ENCODE measurements around the gene STIMATE. TPM values are rescaled to one million over a fixed set of nuclear protein-coding genes. Genes with fewer than 3 reads are reported as not detected.

Gene STIMATE
- total RNA-seq, 1 donor from 2014 or later: 28.8 TPM

DNA sequence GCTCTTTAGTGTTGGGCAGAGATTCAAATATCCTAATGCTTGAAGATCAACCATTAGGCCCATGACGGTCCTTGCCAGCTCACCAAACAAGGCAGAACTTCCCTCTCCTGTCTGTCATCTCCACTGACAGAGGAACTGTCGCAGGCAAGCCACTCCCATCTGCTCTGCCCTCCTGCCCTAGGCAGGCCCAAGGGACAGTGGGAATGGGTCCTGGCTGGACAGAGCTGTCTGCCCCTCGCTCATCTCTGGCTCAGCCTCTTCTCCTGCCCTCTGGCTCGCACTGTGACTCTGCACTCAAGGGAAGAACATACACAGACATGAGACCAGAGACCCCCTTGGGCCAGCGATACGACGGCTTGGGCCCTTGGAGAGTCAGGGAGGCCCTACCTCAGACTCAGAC is 54.9 kb downstream of the STIMATE start:
- Mint-ChIP-seq H3K9me3 (no peaks in the 10 kb centered on the region), H3K36me3 (peaks cover 10% of the 10 kb centered on the region), H3K27ac (no peak overlapping the region), H3K4me1 (no peaks in the 10 kb centered on the region), H3K4me3 (no peak overlapping the region), H3K27me3 (ENCODE audit: low read depth) (no peaks in the 10 kb centered on the region)
- no peak for DNase-seq (ENCODE audit: low spot score in 2 of 2, unreplicated experiment in 2 of 2)
- TF ChIP-seq, protein P1, sequence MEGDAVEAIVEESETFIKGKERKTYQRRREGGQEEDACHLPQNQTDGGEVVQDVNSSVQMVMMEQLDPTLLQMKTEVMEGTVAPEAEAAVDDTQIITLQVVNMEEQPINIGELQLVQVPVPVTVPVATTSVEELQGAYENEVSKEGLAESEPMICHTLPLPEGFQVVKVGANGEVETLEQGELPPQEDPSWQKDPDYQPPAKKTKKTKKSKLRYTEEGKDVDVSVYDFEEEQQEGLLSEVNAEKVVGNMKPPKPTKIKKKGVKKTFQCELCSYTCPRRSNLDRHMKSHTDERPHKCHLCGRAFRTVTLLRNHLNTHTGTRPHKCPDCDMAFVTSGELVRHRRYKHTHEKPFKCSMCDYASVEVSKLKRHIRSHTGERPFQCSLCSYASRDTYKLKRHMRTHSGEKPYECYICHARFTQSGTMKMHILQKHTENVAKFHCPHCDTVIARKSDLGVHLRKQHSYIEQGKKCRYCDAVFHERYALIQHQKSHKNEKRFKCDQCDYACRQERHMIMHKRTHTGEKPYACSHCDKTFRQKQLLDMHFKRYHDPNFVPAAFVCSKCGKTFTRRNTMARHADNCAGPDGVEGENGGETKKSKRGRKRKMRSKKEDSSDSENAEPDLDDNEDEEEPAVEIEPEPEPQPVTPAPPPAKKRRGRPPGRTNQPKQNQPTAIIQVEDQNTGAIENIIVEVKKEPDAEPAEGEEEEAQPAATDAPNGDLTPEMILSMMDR (IDR thresholded peaks at IDR 0.05; ENCODE audit: unreplicated experiment): no peak

DNA sequence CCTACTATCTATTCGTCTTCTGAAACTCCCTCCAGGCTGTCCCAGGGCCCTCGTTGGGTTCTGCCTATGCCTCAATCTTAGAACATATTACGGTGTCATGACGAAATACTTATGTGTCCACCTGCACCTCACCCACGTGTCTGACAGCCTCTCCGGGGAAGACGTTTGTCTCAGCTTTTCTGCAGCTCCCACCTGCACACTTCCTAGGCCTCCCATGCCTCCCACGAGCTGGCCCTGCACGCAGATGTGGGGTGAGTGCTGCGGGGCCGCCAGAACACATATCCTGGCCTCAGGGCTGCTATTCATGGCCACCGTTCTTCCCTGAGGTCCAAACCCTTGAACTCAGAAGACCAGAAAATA is 55.4 kb downstream of the STIMATE start:
- no peak overlapping the region for H3K4me3 Mint-ChIP-seq
- H3K4me1 Mint-ChIP-seq: no peaks in the 10 kb centered on the region
- no peaks in the 10 kb centered on the region for H3K27me3 Mint-ChIP-seq (ENCODE audit: low read depth)
- H3K27ac Mint-ChIP-seq: no peak overlapping the region
- no peak for DNase-seq (ENCODE audit: low spot score in 2 of 2, unreplicated experiment in 2 of 2)
- H3K9me3 Mint-ChIP-seq: no peaks in the 10 kb centered on the region
- TF ChIP-seq, protein P1 (IDR thresholded peaks at IDR 0.05; ENCODE audit: unreplicated experiment): no peak
- H3K36me3 Mint-ChIP-seq: peaks cover 9% of the 10 kb centered on the region

DNA sequence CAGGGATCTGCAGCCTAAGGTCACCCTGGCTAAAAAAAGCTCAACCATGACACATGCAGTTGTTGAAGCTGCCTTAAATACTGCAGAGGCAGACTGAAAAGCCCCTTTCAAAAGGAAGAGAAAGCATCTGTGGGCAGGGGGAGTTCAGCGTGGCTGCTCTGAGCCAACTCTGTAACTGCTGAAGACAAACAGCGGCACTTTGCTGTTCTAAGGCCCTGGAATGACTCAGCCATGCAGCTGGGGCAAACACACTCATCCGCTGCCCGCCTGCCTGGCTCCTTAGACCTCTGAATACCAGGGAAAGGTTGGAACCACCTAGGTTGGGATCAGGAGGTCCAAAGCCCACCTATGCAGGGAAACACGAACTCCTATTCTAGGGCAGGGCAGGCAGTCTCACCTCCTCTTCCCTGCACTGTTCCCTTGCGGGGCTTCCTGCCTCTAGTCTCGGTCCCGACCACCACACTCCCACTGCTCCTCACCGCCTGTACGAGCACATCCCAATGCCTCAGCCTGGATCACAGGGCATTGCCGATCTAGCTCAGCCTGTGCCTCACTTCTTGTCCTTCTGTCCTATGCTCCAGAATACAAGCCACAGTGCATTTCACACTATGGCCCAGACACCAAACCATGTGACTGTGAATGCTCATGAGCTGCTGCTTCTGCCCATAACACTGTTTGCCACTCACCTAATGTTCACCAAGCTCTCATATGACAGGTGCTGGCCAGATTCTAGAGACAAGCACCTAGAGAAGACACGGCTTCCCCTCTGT is 56.0 kb downstream of the STIMATE start:
- peaks cover 9% of the 10 kb centered on the region for H3K36me3 Mint-ChIP-seq
- H3K9me3 Mint-ChIP-seq: no peaks in the 10 kb centered on the region
- TF ChIP-seq, protein P1 (IDR thresholded peaks at IDR 0.05; ENCODE audit: unreplicated experiment): no peak
- H3K4me1 Mint-ChIP-seq: no peaks in the 10 kb centered on the region
- no peaks in the 10 kb centered on the region for H3K27me3 Mint-ChIP-seq (ENCODE audit: low read depth)
- H3K4me3 Mint-ChIP-seq: no peak overlapping the region
- H3K27ac Mint-ChIP-seq: no peak overlapping the region
- no peak for DNase-seq (ENCODE audit: low spot score in 2 of 2, unreplicated experiment in 2 of 2)

DNA sequence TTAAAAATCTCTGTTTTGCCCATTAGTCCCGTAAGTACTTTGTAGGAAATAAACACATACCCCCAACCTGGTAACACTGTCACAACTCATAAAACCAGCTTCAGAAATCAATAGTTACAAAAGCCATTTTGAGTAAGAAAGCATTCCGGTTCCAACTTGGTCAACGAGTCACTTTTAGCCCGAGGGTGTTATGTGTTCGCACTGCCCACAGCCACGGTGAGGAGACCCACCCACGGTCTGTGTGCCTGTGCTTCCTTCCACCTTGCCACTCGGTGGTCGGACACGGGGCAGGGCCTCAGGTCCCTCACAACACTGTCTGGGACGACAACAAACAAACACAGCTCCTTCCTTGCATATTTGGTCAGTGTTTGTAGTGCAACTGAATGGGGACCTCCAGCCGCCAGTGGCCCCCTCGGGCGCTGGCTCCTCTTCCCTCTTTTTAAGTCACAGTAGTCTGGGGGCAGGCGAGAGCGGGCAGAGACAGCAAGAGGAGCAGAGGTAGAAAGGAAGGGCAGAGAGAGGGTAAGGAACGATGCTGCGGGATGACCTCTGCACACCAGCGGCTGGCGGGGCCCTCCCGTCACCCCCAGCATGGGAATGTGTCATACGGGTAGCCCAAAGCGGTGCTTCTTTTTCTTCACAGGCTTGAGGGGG is 57.3 kb downstream of the STIMATE start:
- TF ChIP-seq, protein P1 (IDR thresholded peaks at IDR 0.05; ENCODE audit: unreplicated experiment): no peak
- DNase-seq (ENCODE audit: low spot score in 2 of 2, unreplicated experiment in 2 of 2): no peak
- Mint-ChIP-seq H3K9me3 (no peaks in the 10 kb centered on the region), H3K4me3 (no peak overlapping the region), H3K4me1 (no peaks in the 10 kb centered on the region), H3K27me3 (ENCODE audit: low read depth) (no peaks in the 10 kb centered on the region), H3K36me3 (peaks cover 9% of the 10 kb centered on the region), H3K27ac (no peak overlapping the region)

DNA sequence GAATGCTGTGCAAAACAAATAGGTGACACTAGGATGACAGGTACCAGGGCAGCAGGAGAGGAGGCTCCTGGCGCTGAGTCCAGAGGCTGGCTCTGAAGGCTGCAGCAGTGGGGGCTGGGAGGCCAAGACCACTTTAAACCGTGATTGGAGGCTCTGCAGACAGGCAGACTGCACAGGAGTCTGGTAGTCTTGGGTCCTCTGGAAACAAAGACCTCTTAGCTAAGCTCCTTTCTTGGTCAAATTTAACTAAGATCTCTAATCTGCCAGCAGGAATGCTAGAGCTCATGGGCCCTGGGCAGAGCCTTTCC is 58.1 kb downstream of the STIMATE start:
- no peak overlapping the region for H3K4me3 Mint-ChIP-seq
- no peak overlapping the region for H3K27ac Mint-ChIP-seq
- H3K9me3 Mint-ChIP-seq: no peaks in the 10 kb centered on the region
- TF ChIP-seq, protein P1 (IDR thresholded peaks at IDR 0.05; ENCODE audit: unreplicated experiment): no peak
- no peaks in the 10 kb centered on the region for H3K27me3 Mint-ChIP-seq (ENCODE audit: low read depth)
- H3K36me3 Mint-ChIP-seq: peaks cover 7% of the 10 kb centered on the region
- DNase-seq (ENCODE audit: low spot score in 2 of 2, unreplicated experiment in 2 of 2): no peak
- H3K4me1 Mint-ChIP-seq: no peaks in the 10 kb centered on the region
